Dendritic cell treated with granulocyte-macrophage colony-stimulating factor and Interleukin-4, amounts not matched to agents 40 ng/mL and 50 ng/mL, for 4 days (primary cell): ENCODE measurements around the gene NOL3.

Experiments
- H3K27ac Mint-ChIP-seq: one replicate; pipeline ENCODE4 v1.8.0; 2022; ENCODE audit warnings: mild to moderate bottlenecking, mixed read lengths
- H3K27me3 Mint-ChIP-seq: one replicate; pipeline ENCODE4 v1.8.0; 2022; ENCODE audit warnings: mild to moderate bottlenecking, mixed read lengths
- H3K36me3 Mint-ChIP-seq: one replicate; pipeline ENCODE4 v1.8.0; 2022; ENCODE audit warnings: low read depth, mixed read lengths
- H3K4me1 Mint-ChIP-seq: one replicate; pipeline ENCODE4 v1.8.0; 2022; ENCODE audit warnings: low read depth, mixed read lengths
- H3K4me3 Mint-ChIP-seq: one replicate; pipeline ENCODE4 v1.8.0; 2022; ENCODE audit warnings: mild to moderate bottlenecking, moderate library complexity, mixed read lengths
- H3K9me3 Mint-ChIP-seq: one replicate; pipeline ENCODE4 v1.8.0; 2022; ENCODE audit warnings: mixed read lengths
- intact Hi-C: fragments of 100-400 bp; cut with micrococcal nuclease; formaldehyde crosslinking; loops from one replicate; pipeline ENCODE4 v1.15.0; 2022

NOL3 gene

GRCh38 chr16:67194260-67194659 is 23.9 kb downstream of the NOL3 start:
- H3K36me3 Mint-ChIP-seq, result peaks cover 65% of the 10 kb centered on the region
- intact Hi-C loops, result no loop called here
- H3K4me1 Mint-ChIP-seq, result peaks cover 66% of the 10 kb centered on the region
- no peak overlapping the region for H3K4me3 Mint-ChIP-seq
- H3K27me3 Mint-ChIP-seq, result no peaks in the 10 kb centered on the region
- peak overlapping the region; percentile 79 for H3K27ac Mint-ChIP-seq
- H3K9me3 Mint-ChIP-seq, result no peaks in the 10 kb centered on the region

DNA sequence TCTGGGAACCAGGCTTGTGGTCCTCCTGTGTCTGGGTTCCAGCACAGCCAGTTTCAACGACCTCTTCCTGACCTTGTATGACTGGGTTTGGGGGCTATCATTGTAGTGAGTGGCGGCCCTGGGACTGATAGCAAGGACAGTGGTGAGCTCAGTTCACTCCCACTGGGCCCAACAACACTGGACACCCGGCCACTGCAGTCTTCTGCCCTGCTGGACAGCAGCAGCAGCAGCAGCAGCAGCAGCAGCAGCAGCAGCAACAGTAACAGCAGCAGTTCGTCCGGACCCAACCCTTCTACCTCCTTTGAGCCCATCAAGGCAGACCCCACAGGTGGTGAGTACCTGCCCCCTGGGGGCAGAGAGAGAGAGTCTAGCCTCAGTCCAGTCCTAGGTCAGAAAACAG is 25.3 kb downstream of the NOL3 start:
- Mint-ChIP-seq H3K36me3 (peaks cover 79% of the 10 kb centered on the region), H3K27ac (no peak overlapping the region), H3K9me3 (no peaks in the 10 kb centered on the region), H3K4me1 (peaks cover 74% of the 10 kb centered on the region), H3K27me3 (no peaks in the 10 kb centered on the region), H3K4me3 (no peak overlapping the region)
- intact Hi-C loops, result loop anchor here (5.0 kb wide), 1 partner anchor 47 kb away; no protein-coding TSS in a partner anchor

DNA sequence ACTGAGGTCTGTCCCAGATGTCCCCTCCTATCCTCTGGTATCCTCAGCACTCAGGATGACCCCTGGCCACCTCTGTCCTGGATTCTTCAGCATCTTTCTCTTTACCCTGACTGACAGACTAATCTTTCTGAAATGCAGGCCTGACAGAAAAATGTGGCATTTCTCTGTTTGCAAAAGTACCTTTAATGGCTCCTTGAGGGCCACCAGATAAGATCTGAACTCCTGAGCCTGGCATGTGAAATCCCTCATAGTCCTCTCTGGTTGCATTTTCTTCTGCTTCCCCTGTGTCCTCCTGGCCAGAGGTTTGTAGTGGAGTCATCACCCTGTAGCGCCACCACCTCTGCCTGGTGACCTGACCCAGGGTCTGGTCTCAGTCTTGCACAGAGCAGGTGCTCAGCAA is 26.5 kb downstream of the NOL3 start:
- Mint-ChIP-seq H3K4me3 (no peak overlapping the region), H3K27ac (no peak overlapping the region), H3K4me1 (peaks cover 67% of the 10 kb centered on the region), H3K27me3 (no peaks in the 10 kb centered on the region), H3K36me3 (peaks cover 91% of the 10 kb centered on the region), H3K9me3 (no peaks in the 10 kb centered on the region)
- intact Hi-C loops, result loop anchor here (5.0 kb wide), 1 partner anchor 45 kb away; no protein-coding TSS in a partner anchor

DNA sequence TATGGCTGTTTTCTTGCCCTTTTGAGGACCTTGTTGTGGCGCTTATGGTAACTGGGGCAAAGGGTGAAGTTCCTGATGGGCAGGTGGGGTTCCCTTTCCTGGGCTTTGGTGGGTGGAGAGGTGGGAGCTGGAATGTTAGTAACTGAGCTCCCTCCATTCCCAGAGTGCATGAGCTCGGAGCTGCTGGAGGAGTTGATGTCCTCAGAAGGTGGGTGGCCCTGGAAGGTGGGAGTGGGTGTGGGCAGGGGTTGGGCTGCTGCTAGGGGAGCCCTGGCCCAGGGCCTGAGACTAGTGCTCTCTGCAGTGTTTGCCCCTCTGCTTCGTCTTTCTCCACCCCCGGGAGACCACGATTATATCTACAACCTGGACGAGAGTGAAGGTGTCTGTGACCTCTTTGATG is 27.4 kb downstream of the NOL3 start:
- peak overlapping the region; percentile 70 for H3K27ac Mint-ChIP-seq
- intact Hi-C loops, result loop anchor here (5.0 kb wide), 1 partner anchor 45 kb away; no protein-coding TSS in a partner anchor
- H3K36me3 Mint-ChIP-seq, result peaks cover 93% of the 10 kb centered on the region

DNA sequence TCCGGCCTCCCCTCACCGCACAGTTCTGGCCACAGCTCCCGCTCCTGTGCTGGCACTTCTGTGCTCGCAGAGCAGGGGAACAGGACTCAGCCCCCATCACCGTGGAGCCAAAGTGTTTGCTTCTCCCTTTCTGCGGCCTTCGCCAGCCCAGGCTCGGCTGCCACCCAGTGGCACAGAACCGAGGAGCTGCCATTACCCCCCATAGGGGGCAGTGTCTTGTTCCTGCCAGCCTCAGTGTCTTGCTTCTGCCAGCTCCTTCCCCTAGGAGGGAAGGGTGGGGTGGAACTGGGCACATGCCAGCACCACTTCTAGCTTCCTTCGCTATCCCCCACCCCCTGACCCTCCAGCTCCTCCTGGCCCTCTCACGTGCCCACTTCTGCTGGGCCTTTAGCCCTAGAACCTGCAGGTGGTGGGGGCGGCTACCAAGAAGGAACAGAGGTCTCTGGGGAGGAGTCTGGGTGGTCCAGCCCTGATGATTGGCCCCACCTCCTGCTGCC is 27.9 kb downstream of the NOL3 start:
- Mint-ChIP-seq H3K9me3 (no peaks in the 10 kb centered on the region), H3K27me3 (no peaks in the 10 kb centered on the region), H3K36me3 (peaks cover 95% of the 10 kb centered on the region), H3K4me3 (no peak overlapping the region), H3K27ac (peak overlapping the region; percentile 70), H3K4me1 (peaks cover 57% of the 10 kb centered on the region)
- intact Hi-C loops, result loop anchor here (5.0 kb wide), 1 partner anchor 44 kb away; no protein-coding TSS in a partner anchor

More for the DNA sequence above, 27.4 kb downstream of the NOL3 start:
- no peaks in the 10 kb centered on the region for H3K27me3 Mint-ChIP-seq
- H3K9me3 Mint-ChIP-seq, result no peaks in the 10 kb centered on the region
- H3K4me1 Mint-ChIP-seq, result peaks cover 63% of the 10 kb centered on the region
- H3K4me3 Mint-ChIP-seq, result no peak overlapping the region

DNA sequence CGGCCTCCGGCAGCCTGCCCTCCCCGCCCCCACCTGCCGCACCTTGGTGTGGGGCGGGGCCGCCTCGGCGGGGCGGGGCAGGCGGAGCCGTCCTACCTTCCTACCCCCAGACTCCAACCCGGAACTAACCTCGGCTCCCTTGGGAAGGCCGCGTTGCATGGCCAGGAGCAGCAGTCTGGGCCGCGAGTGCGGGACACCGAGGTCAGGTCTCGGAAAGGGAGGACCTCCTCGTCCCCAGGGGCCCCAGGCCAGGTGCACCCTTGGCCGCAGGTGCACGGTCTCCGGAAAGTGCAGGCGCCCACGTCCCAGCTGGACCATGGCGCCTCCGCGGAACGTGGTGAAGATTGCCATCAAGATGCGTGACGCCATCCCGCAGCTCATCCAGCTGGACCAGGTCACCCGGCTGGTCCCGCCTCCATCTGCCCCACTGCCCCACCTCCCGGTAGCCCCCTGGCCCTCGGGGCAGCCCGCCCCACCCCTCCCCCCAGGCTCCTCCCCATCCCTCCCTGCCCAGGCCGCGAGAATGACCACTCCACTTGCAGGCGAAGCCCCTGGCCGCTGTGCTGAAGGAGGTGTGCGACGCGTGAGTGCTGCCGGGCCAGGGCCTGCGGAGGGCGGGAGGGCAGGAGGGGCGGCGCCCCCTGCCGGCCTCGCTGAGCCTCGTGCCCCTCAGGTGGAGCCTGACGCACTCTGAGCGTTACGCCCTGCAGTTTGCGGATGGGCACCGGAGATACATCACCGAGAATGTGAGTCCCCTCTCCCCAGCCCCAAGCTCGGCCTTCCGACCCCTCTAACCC is 28.9 kb downstream of the NOL3 start, which contains the start of gene ELMO3:
Gene ELMO3 (plus strand): TSS at position 121 of the 797 bp plus-strand sequence. CDS start 196 bp downstream, at position 317.
- intact Hi-C loops, result loop anchor here (5.0 kb wide), 1 partner anchor 43 kb away; no protein-coding TSS in a partner anchor
- H3K27me3 Mint-ChIP-seq, result no peaks in the 10 kb centered on the region
- H3K4me3 Mint-ChIP-seq, result no peak within 1 kb of the TSS
- H3K27ac Mint-ChIP-seq, result peak within 1 kb of the TSS; percentile 70
- H3K4me1 Mint-ChIP-seq, result peaks cover 48% of the 10 kb centered on the region
- H3K36me3 Mint-ChIP-seq, result peaks cover 95% of the 10 kb centered on the region
- H3K9me3 Mint-ChIP-seq, result no peaks in the 10 kb centered on the region

GRCh38 chr16:67199808-67200198 is 29.5 kb downstream of the NOL3 start:
- Mint-ChIP-seq H3K4me3 (no peak overlapping the region), H3K4me1 (peaks cover 42% of the 10 kb centered on the region), H3K36me3 (peaks cover 95% of the 10 kb centered on the region), H3K27ac (peak overlapping the region; percentile 23), H3K9me3 (no peaks in the 10 kb centered on the region), H3K27me3 (no peaks in the 10 kb centered on the region)
- intact Hi-C loops, result loop anchor here (5.0 kb wide), 1 partner anchor 42 kb away; no protein-coding TSS in a partner anchor

GRCh38 chr16:67200491-67200890 is 30.2 kb downstream of the NOL3 start:
- H3K36me3 Mint-ChIP-seq, result peaks cover 95% of the 10 kb centered on the region
- H3K27me3 Mint-ChIP-seq, result no peaks in the 10 kb centered on the region
- H3K4me1 Mint-ChIP-seq, result peaks cover 40% of the 10 kb centered on the region
- no peak overlapping the region for H3K27ac Mint-ChIP-seq
- no peak overlapping the region for H3K4me3 Mint-ChIP-seq
- intact Hi-C loops, result no loop called here
- H3K9me3 Mint-ChIP-seq, result no peaks in the 10 kb centered on the region

DNA sequence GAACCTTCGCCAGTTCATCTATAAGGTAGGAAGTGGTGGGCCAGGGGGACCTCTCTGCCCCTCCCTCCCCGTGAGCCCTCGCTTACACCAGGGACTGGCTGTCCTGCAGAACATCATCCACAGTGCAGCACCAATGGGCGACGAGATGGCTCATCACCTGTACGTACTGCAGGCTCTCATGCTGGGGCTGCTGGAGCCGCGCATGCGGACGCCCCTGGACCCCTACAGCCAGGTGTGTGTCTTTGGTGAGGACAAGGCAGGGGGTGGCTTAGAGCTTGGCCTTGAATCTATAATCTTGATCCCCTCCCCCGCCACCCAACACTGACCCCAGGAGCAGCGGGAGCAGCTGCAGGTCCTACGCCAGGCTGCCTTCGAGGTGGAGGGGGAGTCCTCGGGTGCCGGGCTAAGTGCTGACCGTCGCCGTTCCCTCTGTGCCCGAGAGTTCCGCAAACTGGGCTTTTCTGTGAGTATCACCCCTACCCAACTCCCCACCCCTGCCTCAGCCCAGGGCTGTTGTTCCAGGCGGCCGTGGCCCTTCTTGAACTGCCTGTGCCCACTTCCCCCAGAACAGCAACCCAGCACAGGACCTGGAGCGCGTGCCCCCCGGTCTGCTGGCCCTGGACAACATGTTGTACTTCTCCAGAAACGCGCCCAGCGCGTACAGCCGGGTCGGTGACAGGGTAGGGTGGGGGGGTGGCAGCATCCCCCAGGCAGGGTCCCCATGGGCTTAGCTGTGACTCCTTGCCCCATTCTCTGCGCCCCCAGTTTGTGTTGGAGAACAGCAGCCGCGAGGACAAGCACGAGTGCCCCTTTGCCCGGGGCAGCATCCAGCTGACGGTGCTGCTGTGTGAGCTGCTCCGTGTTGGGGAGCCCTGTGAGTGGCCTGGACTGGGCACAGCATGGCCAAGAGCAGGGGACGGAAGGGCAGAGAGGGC is 31.3 kb downstream of the NOL3 start:
- intact Hi-C loops, result no loop called here
- H3K27ac Mint-ChIP-seq, result no peak overlapping the region
- H3K9me3 Mint-ChIP-seq, result no peaks in the 10 kb centered on the region
- no peak overlapping the region for H3K4me3 Mint-ChIP-seq
- H3K36me3 Mint-ChIP-seq, result peaks cover 95% of the 10 kb centered on the region
- H3K27me3 Mint-ChIP-seq, result no peaks in the 10 kb centered on the region
- peaks cover 28% of the 10 kb centered on the region for H3K4me1 Mint-ChIP-seq

- peaks cover 21% of the 10 kb centered on the region for H3K4me1 Mint-ChIP-seq
- no peak overlapping the region for H3K27ac Mint-ChIP-seq
- H3K36me3 Mint-ChIP-seq, result peaks cover 95% of the 10 kb centered on the region
- no peaks in the 10 kb centered on the region for H3K27me3 Mint-ChIP-seq
- no peak overlapping the region for H3K4me3 Mint-ChIP-seq
- intact Hi-C loops, result no loop called here
- no peaks in the 10 kb centered on the region for H3K9me3 Mint-ChIP-seq
These were observed 32.1 kb downstream of the NOL3 start for GRCh38 chr16:67202426-67202825.

DNA sequence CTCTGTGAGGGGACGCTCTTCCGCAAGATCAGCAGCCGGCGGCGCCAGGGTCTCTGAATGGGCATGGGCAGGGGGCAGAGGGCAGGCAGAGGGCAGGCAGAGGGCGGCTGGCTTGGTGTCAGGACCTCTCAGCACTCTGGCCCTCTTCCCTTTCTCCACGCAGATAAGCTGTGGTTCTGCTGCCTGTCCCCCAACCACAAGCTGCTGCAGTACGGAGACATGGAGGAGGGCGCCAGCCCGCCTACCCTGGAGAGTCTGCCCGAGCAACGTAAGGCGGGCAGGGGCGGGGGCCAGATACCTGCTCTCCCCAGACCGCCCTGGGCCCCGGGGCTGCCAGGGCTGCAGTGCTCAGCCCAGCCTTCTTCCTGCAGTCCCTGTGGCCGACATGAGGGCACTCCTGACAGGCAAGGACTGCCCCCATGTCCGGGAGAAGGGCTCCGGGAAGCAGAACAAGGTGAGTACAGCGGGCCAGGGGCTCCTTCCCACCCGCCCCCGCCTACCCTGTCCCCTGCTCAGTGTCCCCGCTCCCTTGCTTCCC is 32.7 kb downstream of the NOL3 start:
- H3K27ac Mint-ChIP-seq, result no peak overlapping the region
- H3K4me3 Mint-ChIP-seq, result no peak overlapping the region
- peaks cover 90% of the 10 kb centered on the region for H3K36me3 Mint-ChIP-seq
- peaks cover 15% of the 10 kb centered on the region for H3K4me1 Mint-ChIP-seq
- no peaks in the 10 kb centered on the region for H3K9me3 Mint-ChIP-seq
- intact Hi-C loops, result no loop called here
- H3K27me3 Mint-ChIP-seq, result no peaks in the 10 kb centered on the region

DNA sequence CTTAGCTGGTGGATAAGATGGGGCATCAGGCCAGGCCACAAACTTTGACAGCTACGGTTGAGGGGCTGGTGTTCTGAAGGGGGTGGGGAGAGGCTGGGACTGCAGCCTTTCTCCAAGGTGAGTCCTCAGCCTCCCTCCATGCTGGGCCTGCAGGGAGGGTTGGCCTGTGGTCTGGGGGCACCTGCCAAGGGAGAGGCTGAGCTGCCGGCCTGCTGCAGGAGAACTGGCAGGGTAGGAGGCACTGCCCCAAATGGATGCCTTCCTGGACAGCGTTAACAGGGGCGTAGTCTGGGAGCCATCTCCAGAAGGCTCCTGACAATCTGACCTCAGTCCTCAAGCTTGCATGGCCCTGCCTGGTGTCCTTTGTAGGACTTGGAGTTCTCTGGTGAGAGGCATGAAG is 33.7 kb downstream of the NOL3 start:
- peaks cover 8% of the 10 kb centered on the region for H3K4me1 Mint-ChIP-seq
- peaks cover 82% of the 10 kb centered on the region for H3K36me3 Mint-ChIP-seq
- H3K27ac Mint-ChIP-seq, result no peak overlapping the region
- intact Hi-C loops, result no loop called here
- no peaks in the 10 kb centered on the region for H3K9me3 Mint-ChIP-seq
- H3K27me3 Mint-ChIP-seq, result no peaks in the 10 kb centered on the region
- H3K4me3 Mint-ChIP-seq, result no peak overlapping the region

DNA sequence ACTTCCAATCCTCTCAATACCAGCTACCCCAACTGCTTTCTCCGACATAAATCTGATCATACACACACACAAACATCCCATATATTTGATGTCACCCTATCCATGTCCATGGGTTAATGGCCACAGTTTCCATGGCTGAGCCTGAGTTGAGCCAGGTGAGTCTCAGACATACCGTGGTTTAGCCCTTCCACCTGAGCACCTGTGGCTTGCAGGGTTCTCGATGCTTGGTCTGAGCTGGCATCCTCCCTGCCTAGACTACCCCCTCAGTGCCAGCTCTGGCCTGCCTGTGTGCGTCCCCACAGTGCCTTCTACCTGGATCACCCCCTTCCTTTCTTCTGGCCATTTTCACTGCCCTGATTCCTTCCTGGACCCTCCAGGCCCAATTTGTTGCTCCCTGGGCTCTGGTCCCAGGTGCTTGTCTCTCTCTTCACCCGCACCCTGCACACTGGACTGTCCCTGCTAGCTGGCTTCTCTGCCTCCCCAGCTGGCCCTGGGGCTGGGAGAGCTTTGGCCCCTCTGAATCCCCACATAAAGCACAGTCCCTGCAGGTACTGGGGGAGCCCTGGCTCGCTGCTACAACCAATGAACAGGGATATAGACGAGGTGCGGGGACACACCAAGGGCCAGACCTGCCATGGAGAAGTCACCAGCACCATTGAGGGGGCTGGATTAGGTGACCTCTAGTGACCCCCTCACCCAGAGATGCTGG is 35.9 kb downstream of the NOL3 start:
- Mint-ChIP-seq H3K9me3 (no peaks in the 10 kb centered on the region), H3K27me3 (no peaks in the 10 kb centered on the region), H3K36me3 (peaks cover 74% of the 10 kb centered on the region), H3K4me1 (no peaks in the 10 kb centered on the region), H3K27ac (no peak overlapping the region), H3K4me3 (no peak overlapping the region)
- intact Hi-C loops, result no loop called here
